HEK293T (cell line): Measurements from ENCODE around the gene ALPK1.

Experiments
- CTCF ChIA-PET: fragments of 350-600 bp; formaldehyde crosslinking; extraction: SDS; loops from one replicate; lab custom pipeline; 2021; ENCODE audit warnings: antibody characterized with exemption, inconsistent platforms; lab: Yijun Ruan, JAX
- POLR2A ChIA-PET: fragments of 350-600 bp; formaldehyde crosslinking; extraction: SDS; loops from one replicate; lab custom pipeline; 2020; ENCODE audit warnings: antibody characterized with exemption, inconsistent platforms; lab: Yijun Ruan, JAX
- DNase-seq: peaks from one replicate; pipeline ENCODE4 v3.0.0; 2012; ENCODE audit warnings: mixed read lengths; ENCODE audit errors: extremely low spot score
- ARNT ChIP-seq: fragments of 450-650 bp; IDR thresholded peaks from 2 replicates; pipeline ENCODE4 v1.6.1; 2017; ENCODE audit warnings: mild to moderate bottlenecking
- BHLHE40 ChIP-seq: fragments of 450-650 bp; IDR thresholded peaks from 2 replicates; pipeline ENCODE4 v1.6.1; 2016; ENCODE audit warnings: mild to moderate bottlenecking, moderate library complexity, borderline replicate concordance
- CTBP1 ChIP-seq: fragments of 450-650 bp; IDR thresholded peaks from 2 replicates; pipeline ENCODE4 v1.6.1; 2016; ENCODE audit warnings: borderline replicate concordance
- ELF4 ChIP-seq: fragments of 450-650 bp; IDR thresholded peaks from 2 replicates; pipeline ENCODE4 v1.6.1; 2017; ENCODE audit warnings: antibody characterized with exemption
- FOXA1 ChIP-seq: fragments of 450-650 bp; IDR thresholded peaks from 2 replicates; pipeline ENCODE4 v1.6.1; 2016; ENCODE audit warnings: mild to moderate bottlenecking
- FOXK2 ChIP-seq: fragments of 450-650 bp; IDR thresholded peaks from 2 replicates; pipeline ENCODE4 v1.6.1; 2016; ENCODE audit warnings: mild to moderate bottlenecking
- FOXM1 ChIP-seq: fragments of 450-650 bp; IDR thresholded peaks from 2 replicates; pipeline ENCODE4 v1.6.1; 2017; ENCODE audit warnings: mild to moderate bottlenecking, borderline replicate concordance
- HDGF ChIP-seq: fragments of 450-650 bp; IDR thresholded peaks from 2 replicates; pipeline ENCODE4 v1.6.1; 2017; ENCODE audit warnings: antibody characterized with exemption, borderline replicate concordance
- L3MBTL2 ChIP-seq: fragments of 450-650 bp; conservative IDR thresholded peaks from 2 replicates; pipeline ENCODE4 v1.6.1; 2016; ENCODE audit warnings: mild to moderate bottlenecking
- LEF1 ChIP-seq: fragments of 450-650 bp; IDR thresholded peaks from 2 replicates; pipeline ENCODE4 v1.6.1; 2017; ENCODE audit warnings: mild to moderate bottlenecking, borderline replicate concordance
- NFRKB ChIP-seq: fragments of 450-650 bp; IDR thresholded peaks from 2 replicates; pipeline ENCODE4 v1.6.1; 2016; ENCODE audit warnings: mild to moderate bottlenecking, moderate library complexity
- PKNOX1 ChIP-seq: fragments of 450-650 bp; IDR thresholded peaks from 2 replicates; pipeline ENCODE4 v1.6.1; 2016
- SP1 ChIP-seq: fragments of 450-650 bp; IDR thresholded peaks from 2 replicates; pipeline ENCODE4 v1.6.1; 2017
- SUZ12 ChIP-seq: fragments of 450-650 bp; IDR thresholded peaks from 2 replicates; pipeline ENCODE4 v1.6.1; 2016; ENCODE audit warnings: mild to moderate bottlenecking
- TARDBP ChIP-seq: fragments of 450-650 bp; IDR thresholded peaks from 2 replicates; pipeline ENCODE4 v1.6.1; 2016
- ZNF384 ChIP-seq: fragments of 450-650 bp; IDR thresholded peaks from 2 replicates; pipeline ENCODE4 v1.6.1; 2016

Gene ALPK1

DNA sequence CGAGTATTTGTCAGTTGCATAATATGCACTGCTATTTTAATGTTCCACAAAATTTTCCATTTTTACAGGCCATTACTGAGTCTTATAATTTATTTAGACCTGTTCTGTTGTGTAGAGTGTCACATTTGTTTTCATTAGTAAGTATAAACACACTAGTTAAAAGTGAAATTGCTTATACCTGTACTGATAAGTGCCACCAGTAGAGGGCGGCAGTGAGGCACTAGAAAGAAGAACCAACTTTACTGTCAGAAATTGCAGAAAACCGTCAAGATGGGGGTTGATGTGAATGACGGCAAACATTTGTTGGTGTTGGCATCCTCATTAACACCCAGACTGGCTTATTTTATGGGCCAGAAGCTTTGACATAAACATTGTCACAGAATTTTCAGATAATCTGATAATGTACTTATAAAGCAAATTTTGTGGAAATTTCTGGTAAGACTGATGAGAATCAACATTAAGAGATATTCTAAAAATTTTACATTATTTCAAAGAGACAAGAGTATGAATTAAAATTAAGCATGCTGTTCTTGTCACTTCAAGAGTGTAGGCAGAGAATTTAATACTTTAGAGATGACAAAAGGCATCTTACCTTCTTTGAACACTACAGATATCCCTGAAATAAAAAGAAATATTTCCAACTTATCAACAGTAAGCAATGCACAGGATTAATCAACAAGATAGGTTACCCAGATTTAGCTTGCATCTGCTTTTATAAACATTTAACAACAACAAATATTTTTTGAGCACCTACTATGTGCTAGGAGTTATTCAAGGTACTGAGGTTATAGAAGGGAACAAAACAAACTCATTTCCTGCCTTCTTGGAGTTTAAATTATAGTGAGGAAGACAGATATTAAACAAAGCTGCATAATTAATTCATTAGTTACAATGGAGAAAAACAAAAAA lies 24.9 kb downstream of the ALPK1 start:
- peak; percentile 56 for DNase-seq
- ChIA-PET POLR2A (no interaction called here), CTCF (interaction anchor here (0.7 to 1.1 kb wide), 2 partner anchors 12 to 439 kb away, joined by 3 to 7 read pairs; no protein-coding TSS in a partner anchor)
- TF ChIP-seq SUZ12 = no peak
- no peak for TF ChIP-seq CTBP1
- no peak for TF ChIP-seq L3MBTL2
- no peak for TF ChIP-seq HDGF
- TF ChIP-seq BHLHE40 = no peak
- no peak for TF ChIP-seq ARNT
- TF ChIP-seq NFRKB = no peak
- TF ChIP-seq FOXM1 = no peak
- TF ChIP-seq FOXK2 = no peak
- no peak for TF ChIP-seq SP1
- no peak for TF ChIP-seq LEF1
- no peak for TF ChIP-seq TARDBP
- no peak for TF ChIP-seq PKNOX1

DNA sequence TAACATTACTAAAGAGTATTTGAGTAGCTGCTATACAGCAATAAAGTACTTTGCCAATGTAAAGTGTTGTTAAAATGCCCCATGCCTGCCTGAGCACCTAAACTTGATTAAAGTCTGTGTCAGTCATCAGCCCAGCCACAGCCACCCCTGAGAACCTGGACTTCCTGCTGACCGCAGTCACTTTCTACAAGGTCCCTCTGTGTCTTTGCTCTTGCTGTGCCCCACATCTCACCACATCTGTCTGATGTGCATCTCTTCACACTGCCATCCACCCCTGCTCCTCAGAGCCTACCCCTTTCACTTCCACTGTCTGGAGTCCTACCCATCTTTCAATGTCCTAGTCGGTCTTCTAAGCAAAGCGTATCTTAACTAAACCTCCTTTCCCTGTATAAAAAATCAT lies 25.7 kb downstream of the ALPK1 start:
- TF ChIP-seq ZNF384 (no peak), ARNT (no peak), FOXA1 (no peak), LEF1 (no peak), L3MBTL2 (no peak), PKNOX1 (no peak), TARDBP (no peak), HDGF (no peak), BHLHE40 (no peak), NFRKB (no peak), CTBP1 (no peak), FOXM1 (no peak), ELF4 (no peak), SP1 (no peak), FOXK2 (no peak)
- no peak for DNase-seq
- POLR2A ChIA-PET = no interaction called here
- CTCF ChIA-PET = interaction anchor here (0.7 kb wide), 1 partner anchor 440 kb away, joined by 3 read pairs; no protein-coding TSS in a partner anchor

DNA sequence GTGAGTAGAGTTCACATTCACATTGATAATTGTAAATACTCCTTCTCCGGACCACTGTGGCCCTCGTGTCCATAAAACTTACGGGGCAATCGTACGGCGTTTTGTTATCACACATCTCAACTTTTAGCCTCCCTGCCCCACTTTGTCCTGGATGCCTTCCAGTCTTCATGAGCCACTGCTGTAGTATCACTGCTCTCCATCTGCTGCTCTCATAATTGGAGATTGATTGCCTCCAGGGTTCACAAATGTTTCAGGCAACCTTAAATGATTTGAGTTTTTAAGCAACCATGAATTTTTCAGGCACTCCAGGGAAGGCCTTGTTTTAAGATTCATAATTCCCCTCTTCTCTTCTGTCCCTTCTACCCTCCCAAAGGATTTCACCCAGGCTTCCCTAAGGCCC lies 28.4 kb downstream of the ALPK1 start:
- CTCF ChIA-PET = no interaction called here
- TF ChIP-seq FOXA1 (no peak), FOXM1 (no peak), ARNT (no peak), SUZ12 (no peak), NFRKB (no peak), CTBP1 (no peak)
- DNase-seq = no peak

GRCh38 chr4:112327965-112328733 lies 31.0 kb downstream of the ALPK1 start:
- ChIA-PET CTCF (interaction anchor here (0.7 to 1.5 kb wide), 3 partner anchors 185 to 299 kb away, joined by 3 to 4 read pairs (median 3); no protein-coding TSS in a partner anchor), POLR2A (no interaction called here)
- peak; percentile 20 for DNase-seq
- TF ChIP-seq CTBP1 = no peak
- TF ChIP-seq BHLHE40 = no peak
- TF ChIP-seq FOXK2 = no peak
- no peak for TF ChIP-seq FOXM1
- TF ChIP-seq SP1 = no peak
- TF ChIP-seq FOXA1 = no peak
- no peak for TF ChIP-seq HDGF
- TF ChIP-seq ARNT = no peak
- TF ChIP-seq ELF4 = no peak
- TF ChIP-seq PKNOX1 = no peak

More for the DNA sequence above, 28.4 kb downstream of the ALPK1 start:
- POLR2A ChIA-PET = no interaction called here

DNA sequence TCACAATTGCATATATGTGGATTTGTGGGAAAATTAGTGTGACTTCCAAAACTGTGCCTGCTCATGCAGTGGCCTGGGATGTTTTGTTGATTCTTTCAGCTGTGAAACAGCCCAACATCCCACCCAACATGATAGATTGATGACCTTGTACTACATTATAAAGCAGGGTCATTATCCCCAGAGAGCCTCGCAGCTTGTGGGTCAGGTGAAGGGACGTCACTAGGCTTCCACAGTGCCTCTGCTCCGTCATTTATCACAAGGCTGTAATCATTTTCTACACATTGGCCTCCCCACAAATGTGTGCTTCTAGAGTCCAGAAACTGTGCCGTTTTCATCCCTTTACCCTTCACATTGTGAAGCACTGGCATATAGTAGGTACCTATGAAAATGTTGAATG lies 31.6 kb downstream of the ALPK1 start:
- TF ChIP-seq ELF4 = no peak
- no peak for TF ChIP-seq BHLHE40
- CTCF ChIA-PET = interaction anchor here (0.8 to 1.5 kb wide), 2 partner anchors 184 to 195 kb away, joined by 3 to 4 read pairs; no protein-coding TSS in a partner anchor

More for the DNA sequence above, 31.6 kb downstream of the ALPK1 start:
- DNase-seq = no peak
- POLR2A ChIA-PET = no interaction called here
